PC-3 (cell line): ENCODE results near the gene MYL5. TPM values are rescaled to one million over a fixed set of nuclear protein-coding genes. Genes with fewer than 3 reads are reported as not detected.

ENCODE experiments used
- ATAC-seq: fragments of 200-7000 bp; cut with Tn5 transposase; 2 replicates; pipeline ENCODE4 v1.9.1; 2020; ENCODE audit warnings: mild to moderate bottlenecking, moderate library complexity
- BruUV-seq: library from RNA; stranded (reverse); fragments of 400-500 nt; replicated peaks from 2 replicates; lab custom pipeline; 2021; lab: Mats Ljungman, UMichigan
- CTCF ChIA-PET: fragments of 300-600 bp; sonication (Branson Sonifier 250); formaldehyde crosslinking; loops from one replicate; lab custom pipeline; 2022; ENCODE audit warnings: antibody characterized with exemption; lab: Charles Lee
- POLR2A ChIA-PET: fragments of 300-600 bp; sonication (Branson Sonifier 250); formaldehyde crosslinking; loops from one replicate; lab custom pipeline; 2022; ENCODE audit warnings: antibody characterized with exemption; ENCODE audit not compliant: unreplicated experiment; lab: Charles Lee
- DNase-seq: peaks from one replicate; pipeline ENCODE4 v3.0.0-alpha.2; 2015
- H2AFZ ChIP-seq: fragments of 300-600 bp; sonication (generic); 2 replicates; pipeline ENCODE4 v1.6.0; 2016; ENCODE audit warnings: antibody characterized with exemption, low read length
- H3F3A ChIP-seq: fragments of 300-600 bp; sonication (generic); one replicate; pipeline ENCODE4 v1.6.0; 2017; ENCODE audit warnings: antibody characterized with exemption, low read length, control low read depth, mild to moderate bottlenecking; ENCODE audit not compliant: unreplicated experiment
- H3K27ac ChIP-seq: fragments of 300-600 bp; sonication (generic); 2 replicates; pipeline ENCODE4 v1.5.1; 2016; ENCODE audit warnings: mild to moderate bottlenecking, low read length
- H3K27me3 ChIP-seq: fragments of 300-600 bp; sonication (generic); 2 replicates; pipeline ENCODE4 v1.6.1; 2016; ENCODE audit warnings: low read length, mixed read lengths
- H3K36me3 ChIP-seq: fragments of 300-600 bp; sonication (generic); 2 replicates; pipeline ENCODE4 v1.6.1; 2016; ENCODE audit warnings: low read depth, mixed run types, low read length, mixed read lengths
- H3K4me1 ChIP-seq: fragments of 300-600 bp; sonication (generic); 2 replicates; pipeline ENCODE4 v1.5.1; 2016; ENCODE audit warnings: low read length; ENCODE audit not compliant: insufficient read depth
- H3K4me2 ChIP-seq: fragments of 300-600 bp; sonication (generic); 2 replicates; pipeline ENCODE4 v1.6.0; 2016; ENCODE audit warnings: low read length
- H3K4me3 ChIP-seq: fragments of 300-600 bp; sonication (generic); 2 replicates; pipeline ENCODE4 v1.5.1; 2016; ENCODE audit warnings: mild to moderate bottlenecking, low read length, mixed read lengths
- H3K79me2 ChIP-seq: fragments of 300-600 bp; sonication (generic); 2 replicates; pipeline ENCODE4 v1.6.1; 2017; ENCODE audit warnings: low read length, mixed read lengths
- H3K9ac ChIP-seq: fragments of 300-600 bp; sonication (generic); 2 replicates; pipeline ENCODE4 v1.6.0; 2016; ENCODE audit warnings: mild to moderate bottlenecking, low read length
- H3K9me2 ChIP-seq: fragments of 300-600 bp; sonication (generic); replicated peaks from 2 replicates; pipeline ENCODE4 v1.6.1; 2016; ENCODE audit warnings: mixed run types, low read length, mixed read lengths
- H3K9me3 ChIP-seq: fragments of 300-600 bp; sonication (generic); 2 replicates; pipeline ENCODE4 v1.6.1; 2016; ENCODE audit warnings: low read length, mixed read lengths
- H4K20me1 ChIP-seq: fragments of 300-600 bp; sonication (generic); 2 replicates; pipeline ENCODE4 v1.6.1; 2016; ENCODE audit warnings: low read length, mixed read lengths
- CTCF ChIP-seq: fragments of 300-600 bp; sonication (generic); conservative IDR thresholded peaks from 2 replicates; pipeline ENCODE4 v1.5.1; 2017; ENCODE audit warnings: antibody characterized with exemption, low read depth, mild to moderate bottlenecking, low read length
- EZH2 ChIP-seq: fragments of 300-600 bp; sonication (generic); IDR thresholded peaks from one replicate; pipeline ENCODE4 v1.6.1; 2017; ENCODE audit warnings: antibody characterized with exemption, mild to moderate bottlenecking, low read length; ENCODE audit not compliant: unreplicated experiment
- EZH2phosphoT487 ChIP-seq: fragments of 300-600 bp; sonication (generic); IDR thresholded peaks from 2 replicates; pipeline ENCODE4 v1.6.1; 2018; ENCODE audit warnings: mild to moderate bottlenecking, antibody characterized with exemption, low read length, borderline replicate concordance
- intact Hi-C: fragments of 100-400 bp; cut with micrococcal nuclease; formaldehyde crosslinking; loops from 2 replicates; pipeline ENCODE4 v1.9.0; 2023
- total RNA-seq: library from RNA; depleted of rRNA; stranded (reverse); fragments of >200 nt; gene quantifications from 2 replicates; pipeline ENCODE4 v1.2.3, GENCODE V29; 2014

The MYL5 gene
- total RNA-seq, 1 experiment from 2014 or later: 15.2 TPM

DNA sequence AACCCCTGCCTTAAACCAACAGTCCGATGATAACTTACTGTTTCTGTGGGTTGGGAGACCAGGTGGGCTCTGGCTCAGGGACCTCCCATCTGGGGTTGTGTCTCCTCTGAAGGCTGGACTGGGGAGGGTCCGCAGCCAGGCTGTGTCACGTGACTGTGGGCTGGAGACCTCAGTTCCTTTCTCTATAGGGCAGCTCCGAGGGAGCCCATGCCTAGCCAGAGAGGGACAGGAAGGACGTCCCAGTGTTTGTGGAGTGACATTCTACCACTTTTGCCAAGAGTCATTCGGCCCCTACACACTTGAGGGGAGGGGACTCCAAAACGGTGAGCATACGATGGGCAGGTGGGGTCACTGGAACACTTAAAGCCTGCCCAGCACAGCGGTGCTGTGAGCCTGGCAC lies 35.8 kb downstream of the MYL5 start:
- Histone ChIP-seq H3K9ac (no peak overlapping the region), H3K9me2 (no peaks in the 10 kb centered on the region), H3K79me2 (peaks cover 88% of the 10 kb centered on the region), H3K4me2 (no peak overlapping the region), H2AFZ (no peak overlapping the region), H4K20me1 (no peaks in the 10 kb centered on the region), H3K9me3 (no peaks in the 10 kb centered on the region), H3K27ac (no peak overlapping the region), H3F3A (no peaks in the 10 kb centered on the region), H3K4me3 (no peak overlapping the region), H3K36me3 (no peaks in the 10 kb centered on the region), H3K27me3 (no peaks in the 10 kb centered on the region), H3K4me1 (no peaks in the 10 kb centered on the region)
- POLR2A ChIA-PET: no interaction called here
- no TSS peak for BruUV-seq
- DNase-seq (no peak), ATAC-seq (no peak)
- CTCF ChIA-PET: no interaction called here
- intact Hi-C loops: no loop called here
- TF ChIP-seq CTCF: no peak

DNA sequence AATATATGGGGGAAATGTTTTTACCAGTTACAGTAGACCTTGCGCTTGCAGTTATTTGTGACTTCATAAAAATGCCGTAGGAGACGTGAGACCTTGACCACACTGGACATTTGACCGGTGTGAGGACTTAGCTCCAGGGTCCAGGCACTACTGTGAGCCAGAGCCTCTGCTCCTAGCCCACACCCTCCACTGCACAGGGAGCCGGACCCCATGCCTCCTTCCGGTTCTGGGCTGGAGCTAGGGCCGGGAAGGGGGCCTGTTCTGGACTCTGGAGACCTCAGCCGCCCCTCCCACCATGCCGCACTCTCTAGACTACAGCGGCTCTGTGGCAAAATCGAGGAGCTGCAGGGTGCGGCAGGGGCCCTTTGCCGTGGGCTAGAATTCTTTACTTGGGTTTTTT lies 36.6 kb downstream of the MYL5 start:
- CTCF ChIA-PET: no interaction called here
- Histone ChIP-seq H3F3A (no peaks in the 10 kb centered on the region), H3K4me2 (no peak overlapping the region), H4K20me1 (no peaks in the 10 kb centered on the region), H2AFZ (no peak overlapping the region), H3K9ac (no peak overlapping the region), H3K9me3 (no peaks in the 10 kb centered on the region), H3K27ac (no peak overlapping the region), H3K79me2 (peaks cover 87% of the 10 kb centered on the region), H3K27me3 (no peaks in the 10 kb centered on the region), H3K9me2 (no peaks in the 10 kb centered on the region), H3K36me3 (no peaks in the 10 kb centered on the region), H3K4me1 (no peaks in the 10 kb centered on the region), H3K4me3 (no peak overlapping the region)
- intact Hi-C loops: no loop called here
- BruUV-seq: no TSS peak
- TF ChIP-seq EZH2phosphoT487 (no peak), CTCF (no peak), EZH2 (no peak)
- POLR2A ChIA-PET: no interaction called here
- no peak for ATAC-seq
- DNase-seq: no peak

DNA sequence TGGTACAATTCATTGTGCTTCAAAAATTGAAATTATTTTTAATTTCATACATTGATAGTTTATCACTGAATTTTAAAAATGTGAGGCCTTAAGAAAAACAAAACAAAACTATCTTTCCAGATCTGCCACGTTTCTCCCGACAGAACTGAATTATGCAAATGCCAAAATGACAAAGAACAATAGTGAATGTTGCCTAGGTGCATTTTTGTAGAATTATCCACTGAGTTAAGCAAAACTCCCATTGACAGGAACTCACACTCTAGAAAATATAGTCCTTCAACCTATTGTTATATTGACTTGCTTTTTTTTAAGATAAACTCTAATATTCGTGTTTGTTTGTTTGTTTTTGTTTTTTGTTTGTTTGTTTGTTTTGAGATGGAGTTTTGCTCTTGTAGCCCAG lies 37.8 kb downstream of the MYL5 start:
- no peaks in the 10 kb centered on the region for H3F3A ChIP-seq
- ChIA-PET CTCF (no interaction called here), POLR2A (no interaction called here)
- no peaks in the 10 kb centered on the region for H3K4me1 ChIP-seq
- intact Hi-C loops: no loop called here
- H3K9ac ChIP-seq: no peak overlapping the region
- H3K27ac ChIP-seq: no peak overlapping the region
- no peaks in the 10 kb centered on the region for H4K20me1 ChIP-seq
- H3K79me2 ChIP-seq: peaks cover 76% of the 10 kb centered on the region
- no peak for ATAC-seq
- BruUV-seq: no TSS peak
- TF ChIP-seq EZH2phosphoT487: no peak
- TF ChIP-seq EZH2: no peak
- TF ChIP-seq CTCF: no peak
- no peaks in the 10 kb centered on the region for H3K27me3 ChIP-seq
- no peaks in the 10 kb centered on the region for H3K9me3 ChIP-seq
- H3K36me3 ChIP-seq: no peaks in the 10 kb centered on the region
- no peak overlapping the region for H3K4me2 ChIP-seq
- DNase-seq: no peak
- no peak overlapping the region for H2AFZ ChIP-seq
- H3K9me2 ChIP-seq: no peaks in the 10 kb centered on the region
- no peak overlapping the region for H3K4me3 ChIP-seq
